ENCODE results near the gene GPC5. TPM values are rescaled to one million over a fixed set of nuclear protein-coding genes. Genes with fewer than 3 reads are reported as not detected.

The GPC5 gene
- total RNA-seq, 1 donor from 2014 or later = 0.57 TPM

GRCh38 chr13:92029641-92030040 lies 631.2 kb downstream of the GPC5 start:
- no peak for TF ChIP-seq CTCF (IDR thresholded peaks at IDR 0.05; ENCODE audit: unreplicated experiment)
- Mint-ChIP-seq H3K9me3 (ENCODE audit: low read depth) (peaks cover 12% of the 10 kb centered on the region), H3K27ac (no peak overlapping the region), H3K36me3 (ENCODE audit: insufficient read depth) (no peaks in the 10 kb centered on the region), H3K27me3 (no peaks in the 10 kb centered on the region), H3K4me1 (ENCODE audit: low read depth) (no peaks in the 10 kb centered on the region), H3K4me3 (ENCODE audit: low read depth) (no peak overlapping the region)
- no peak for DNase-seq (ENCODE audit: low spot score, unreplicated experiment)

GRCh38 chr13:92038905-92039304 lies 640.5 kb downstream of the GPC5 start:
- H3K36me3 Mint-ChIP-seq (ENCODE audit: insufficient read depth) = no peaks in the 10 kb centered on the region
- no peaks in the 10 kb centered on the region for H3K27me3 Mint-ChIP-seq
- H3K9me3 Mint-ChIP-seq (ENCODE audit: low read depth) = peaks cover 3% of the 10 kb centered on the region
- H3K4me3 Mint-ChIP-seq (ENCODE audit: low read depth) = no peak overlapping the region
- no peak overlapping the region for H3K27ac Mint-ChIP-seq
- no peak for DNase-seq (ENCODE audit: low spot score, unreplicated experiment)
- H3K4me1 Mint-ChIP-seq (ENCODE audit: low read depth) = peaks cover 2% of the 10 kb centered on the region
- TF ChIP-seq CTCF (IDR thresholded peaks at IDR 0.05; ENCODE audit: unreplicated experiment) = no peak

GRCh38 chr13:92042522-92042921 lies 644.1 kb downstream of the GPC5 start:
- H3K4me3 Mint-ChIP-seq (ENCODE audit: low read depth) = no peak overlapping the region
- H3K27ac Mint-ChIP-seq = no peak overlapping the region
- H3K9me3 Mint-ChIP-seq (ENCODE audit: low read depth) = no peaks in the 10 kb centered on the region
- no peak for TF ChIP-seq CTCF (IDR thresholded peaks at IDR 0.05; ENCODE audit: unreplicated experiment)
- no peaks in the 10 kb centered on the region for H3K36me3 Mint-ChIP-seq (ENCODE audit: insufficient read depth)
- DNase-seq (ENCODE audit: low spot score, unreplicated experiment) = no peak
- H3K27me3 Mint-ChIP-seq = peaks cover 8% of the 10 kb centered on the region
- peaks cover 2% of the 10 kb centered on the region for H3K4me1 Mint-ChIP-seq (ENCODE audit: low read depth)

GRCh38 chr13:92044351-92044750 lies 645.9 kb downstream of the GPC5 start:
- peaks cover 2% of the 10 kb centered on the region for H3K4me1 Mint-ChIP-seq (ENCODE audit: low read depth)
- H3K4me3 Mint-ChIP-seq (ENCODE audit: low read depth) = no peak overlapping the region
- no peaks in the 10 kb centered on the region for H3K9me3 Mint-ChIP-seq (ENCODE audit: low read depth)
- no peaks in the 10 kb centered on the region for H3K36me3 Mint-ChIP-seq (ENCODE audit: insufficient read depth)
- DNase-seq (ENCODE audit: low spot score, unreplicated experiment) = no peak
- no peak overlapping the region for H3K27ac Mint-ChIP-seq
- H3K27me3 Mint-ChIP-seq = peaks cover 8% of the 10 kb centered on the region
- no peak for TF ChIP-seq CTCF (IDR thresholded peaks at IDR 0.05; ENCODE audit: unreplicated experiment)

GRCh38 chr13:92054389-92054788 lies 656.0 kb downstream of the GPC5 start:
- Mint-ChIP-seq H3K4me3 (ENCODE audit: low read depth) (no peak overlapping the region), H3K9me3 (ENCODE audit: low read depth) (peaks cover 9% of the 10 kb centered on the region), H3K36me3 (ENCODE audit: insufficient read depth) (no peaks in the 10 kb centered on the region), H3K4me1 (ENCODE audit: low read depth) (no peaks in the 10 kb centered on the region), H3K27ac (no peak overlapping the region), H3K27me3 (peaks cover 2% of the 10 kb centered on the region)
- no peak for TF ChIP-seq CTCF (IDR thresholded peaks at IDR 0.05; ENCODE audit: unreplicated experiment)
- DNase-seq (ENCODE audit: low spot score, unreplicated experiment) = no peak

Data from progenitor cell of endocrine pancreas (in vitro differentiated cells).